GM23338 (cell line): ENCODE data around the gene FARSB. TPM values are rescaled to one million over a fixed set of nuclear protein-coding genes. Genes with fewer than 3 reads are reported as not detected.

Experiments used
- ATAC-seq: fragments of 200-7000 bp; cut with Tn5 transposase; 3 replicates; pipeline ENCODE4 v1.9.1; 2020
- DNase-seq: peaks from one replicate; pipeline ENCODE4 v3.0.0-alpha.2; 2015; ENCODE audit warnings: low spot score
- H2AFZ ChIP-seq: fragments of 200-600 bp; sonication (generic); 2 replicates; pipeline ENCODE4 v1.8.0; 2016; ENCODE audit warnings: antibody characterized with exemption, mild to moderate bottlenecking, moderate library complexity
- H3F3A ChIP-seq: fragments of 200-600 bp; sonication (generic); replicated peaks from 2 replicates; pipeline ENCODE4 v1.8.0; 2017; ENCODE audit warnings: antibody characterized with exemption, mixed run types, low read depth
- H3K27ac ChIP-seq: fragments of 200-600 bp; sonication (generic); 2 replicates; pipeline ENCODE4 v1.6.1; 2016; ENCODE audit warnings: low read depth
- H3K27me3 ChIP-seq: fragments of 200-600 bp; sonication (generic); 2 replicates; pipeline ENCODE4 v1.8.0; 2016; ENCODE audit warnings: mild to moderate bottlenecking, mixed run types, moderate library complexity; ENCODE audit not compliant: insufficient read depth
- H3K36me3 ChIP-seq: fragments of 200-600 bp; sonication (generic); 2 replicates; pipeline ENCODE4 v1.8.0; 2016; ENCODE audit warnings: mild to moderate bottlenecking; ENCODE audit not compliant: insufficient read depth
- H3K4me1 ChIP-seq: fragments of 200-600 bp; sonication (generic); 2 replicates; pipeline ENCODE4 v1.8.0; 2016; ENCODE audit warnings: mild to moderate bottlenecking, moderate library complexity; ENCODE audit not compliant: insufficient read depth
- H3K4me2 ChIP-seq: fragments of 200-600 bp; sonication (generic); 2 replicates; pipeline ENCODE4 v1.7.1; 2017; ENCODE audit warnings: mixed run types
- H3K4me3 ChIP-seq: fragments of 200-600 bp; sonication (generic); 2 replicates; pipeline ENCODE4 v1.6.1; 2016; ENCODE audit warnings: mixed run types
- H3K79me2 ChIP-seq: fragments of 200-600 bp; sonication (generic); replicated peaks from 2 replicates; pipeline ENCODE4 v1.8.0; 2017; ENCODE audit warnings: mild to moderate bottlenecking; ENCODE audit not compliant: insufficient read depth
- H3K9me2 ChIP-seq: fragments of 200-600 bp; sonication (generic); 2 replicates; pipeline ENCODE4 v1.8.0; 2017; ENCODE audit not compliant: insufficient read depth
- H4K20me1 ChIP-seq: fragments of 200-600 bp; sonication (generic); replicated peaks from 2 replicates; pipeline ENCODE4 v1.8.0; 2017; ENCODE audit warnings: mild to moderate bottlenecking; ENCODE audit not compliant: insufficient read depth
- H3K27ac Mint-ChIP-seq: 2 replicates; pipeline ENCODE4 v1.8.0; 2020; ENCODE audit warnings: inconsistent platforms, mild to moderate bottlenecking, moderate library complexity, mixed read lengths
- H3K27me3 Mint-ChIP-seq: 3 replicates; pipeline ENCODE4 v1.8.0; 2022; ENCODE audit warnings: low read depth, mild to moderate bottlenecking, moderate library complexity, mixed read lengths, inconsistent platforms; ENCODE audit not compliant: insufficient read depth, poor library complexity
- H3K36me3 Mint-ChIP-seq: 3 replicates; pipeline ENCODE4 v1.8.0; 2021; ENCODE audit warnings: low read depth, mild to moderate bottlenecking, inconsistent platforms, moderate library complexity, mixed read lengths
- H3K4me1 Mint-ChIP-seq: 3 replicates; pipeline ENCODE4 v1.8.0; 2020; ENCODE audit warnings: mild to moderate bottlenecking, inconsistent platforms, mixed read lengths
- H3K4me3 Mint-ChIP-seq: 3 replicates; pipeline ENCODE4 v1.8.0; 2021; ENCODE audit warnings: moderate library complexity, mild to moderate bottlenecking, inconsistent platforms, mixed read lengths
- H3K9me3 Mint-ChIP-seq: 3 replicates; pipeline ENCODE4 v1.8.0; 2020; ENCODE audit warnings: moderate library complexity, mild to moderate bottlenecking, inconsistent platforms, mixed read lengths
- CREB1 ChIP-seq: fragments of 250-450 bp; sonication (Bioruptor Pico); IDR thresholded peaks from 2 replicates; pipeline ENCODE4 v1.5.0; 2020; ENCODE audit warnings: low read depth, mild to moderate bottlenecking, moderate library complexity
- CTCF ChIP-seq, 2 experiments: fragments of 200-600 bp in 1 of 2; sonication (generic) in 1 of 2; conservative IDR thresholded peaks; 2 replicates each; pipeline versions ENCODE4 v1.5.1 to v1.6.1; 2016 to 2017; ENCODE audit warnings: antibody characterized with exemption in 2 of 2, low read depth in 2 of 2, mild to moderate bottlenecking in 2 of 2, moderate library complexity in 1 of 2
- EZH2 ChIP-seq: fragments of 200-600 bp; sonication (generic); IDR thresholded peaks from one replicate; pipeline ENCODE4 v1.8.0; 2017; ENCODE audit warnings: antibody characterized with exemption, mild to moderate bottlenecking, low read depth; ENCODE audit not compliant: unreplicated experiment
- EZH2phosphoT487 ChIP-seq: fragments of 200-600 bp; sonication (generic); IDR thresholded peaks from one replicate; pipeline ENCODE4 v1.8.1; 2018; ENCODE audit warnings: antibody characterized with exemption; ENCODE audit not compliant: unreplicated experiment
- JUNB ChIP-seq: IDR thresholded peaks from one replicate; pipeline ENCODE4 v1.6.1; 2016; ENCODE audit warnings: antibody characterized with exemption; ENCODE audit not compliant: unreplicated experiment
- NANOG ChIP-seq: IDR thresholded peaks from 2 replicates; pipeline ENCODE4 v1.6.1; 2016; ENCODE audit warnings: antibody characterized with exemption, borderline replicate concordance
- REST ChIP-seq: IDR thresholded peaks from one replicate; pipeline ENCODE4 v1.6.1; 2018; ENCODE audit warnings: antibody characterized with exemption; ENCODE audit not compliant: unreplicated experiment
- STAT1 ChIP-seq: IDR thresholded peaks from one replicate; pipeline ENCODE4 v1.6.1; 2016; ENCODE audit warnings: antibody characterized with exemption; ENCODE audit not compliant: unreplicated experiment
- ZNF114 ChIP-seq: fragments of 250-450 bp; sonication (Bioruptor Pico); IDR thresholded peaks from 2 replicates; pipeline ENCODE4 v1.5.0; 2020; ENCODE audit warnings: mild to moderate bottlenecking, moderate library complexity
- ZNF331 ChIP-seq: fragments of 250-450 bp; sonication (Bioruptor Pico); IDR thresholded peaks from 2 replicates; pipeline ENCODE4 v1.5.0; 2020; ENCODE audit warnings: low read depth, mild to moderate bottlenecking, moderate library complexity
- ZNF462 ChIP-seq: fragments of 250-450 bp; sonication (Bioruptor Pico); IDR thresholded peaks from 2 replicates; pipeline ENCODE4 v1.5.0; 2020; ENCODE audit warnings: mild to moderate bottlenecking, moderate library complexity
- polyA plus RNA-seq: library from polyadenylated mRNA; unstranded; fragments of >200 nt; fragmentation: Nextera tagmentation; extraction: Ambion mirVana; gene quantifications from 2 replicates; pipeline ENCODE4 v1.2.1, GENCODE V29; 2016
- total RNA-seq: library from RNA; depleted of rRNA; stranded (reverse); fragments of >200 nt; shearing (Covaris generic); gene quantifications from 2 replicates; pipeline ENCODE4 v1.2.3, GENCODE V29; 2014

The FARSB gene
- total and polyA plus RNA-seq, 2 experiments from 2014 or later = 32.5 to 40.0 TPM

GRCh38 chr2:222523783-222524544, 131.9 kb downstream of the FARSB start (continued):
- TF ChIP-seq REST = no peak
- no peak for TF ChIP-seq STAT1
- no peak for TF ChIP-seq EZH2
- TF ChIP-seq NANOG = no peak
- no peak for TF ChIP-seq EZH2phosphoT487
- no peak for TF ChIP-seq ZNF331 (CRISPR knock-in tag)
- TF ChIP-seq CTCF (conservative IDR thresholded peaks at IDR 0.05; ENCODE audit: low read depth in 2 of 2) = no peak
- no peak for TF ChIP-seq ZNF114 (CRISPR knock-in tag)
- TF ChIP-seq CREB1 (CRISPR knock-in tag) = no peak

- no peak for DNase-seq
- Mint-ChIP-seq H3K4me1 (peaks cover 6% of the 10 kb centered on the region), H3K27ac (no peak overlapping the region), H3K4me3 (no peak overlapping the region), H3K36me3 (no peaks in the 10 kb centered on the region; the same call in 2 of the 3 replicates), H3K27me3 (peaks cover 2% of the 10 kb centered on the region), H3K9me3 (no peaks in the 10 kb centered on the region)
- no peaks in the 10 kb centered on the region for H3K36me3 ChIP-seq
- no peak overlapping the region for H3K4me3 ChIP-seq
- no peaks in the 10 kb centered on the region for H4K20me1 ChIP-seq
- H3K9me2 ChIP-seq = no peaks in the 10 kb centered on the region
- no peak overlapping the region for H2AFZ ChIP-seq
- H3F3A ChIP-seq = no peaks in the 10 kb centered on the region
- no peaks in the 10 kb centered on the region for H3K79me2 ChIP-seq
- no peak overlapping the region for H3K4me2 ChIP-seq
- H3K4me1 ChIP-seq = no peaks in the 10 kb centered on the region
- H3K27ac ChIP-seq = no peak overlapping the region
- no peak for ATAC-seq
- no peaks in the 10 kb centered on the region for H3K27me3 ChIP-seq
- TF ChIP-seq ZNF462 (CRISPR knock-in tag) (no peak), CREB1 (CRISPR knock-in tag) (no peak), NANOG (no peak), CTCF (conservative IDR thresholded peaks at IDR 0.05; ENCODE audit: low read depth in 2 of 2) (no peak), JUNB (no peak)
Observed at GRCh38 chr2:222522082-222522481, 133.8 kb downstream of the FARSB start.
